Gastroesophageal sphincter (tissue), 4 donors: ENCODE results near the gene GPR82. TPM values are rescaled to one million over a fixed set of nuclear protein-coding genes. Genes with fewer than 3 reads are reported as not detected.

Experiments used
- ATAC-seq: fragments of 150-250 bp; one replicate; pipeline ENCODE4 v1.9.1; 2016; ENCODE audit warnings: mild to moderate bottlenecking, moderate library complexity
- H3K27ac ChIP-seq, 4 donors: fragments of 200-600 bp; sonication (generic) in 3 of 4; 1 replicate in 3 of 4; 2 replicates in 1 of 4; pipeline ENCODE4 v1.5.1; 2016 to 2019
- H3K27me3 ChIP-seq: fragments of 200-600 bp; sonication (generic); one replicate; pipeline ENCODE4 v1.5.1; 2019
- H3K36me3 ChIP-seq, 2 donors: fragments of 200-600 bp; sonication (generic); one replicate each; pipeline ENCODE4 v1.5.1; 2019; ENCODE audit warnings: control low read depth in 1 of 2
- H3K4me1 ChIP-seq, 3 donors: fragments of 200-600 bp; sonication (generic); 1 replicate in 2 of 3; 2 replicates in 1 of 3; pipeline ENCODE4 v1.5.1; 2016 to 2019; ENCODE audit warnings: control low read depth in 2 of 3
- H3K4me3 ChIP-seq, 2 donors: fragments of 200-600 bp; sonication (generic); one replicate each; pipeline ENCODE4 v1.5.1; 2019; ENCODE audit warnings: mild to moderate bottlenecking in 1 of 2, moderate library complexity in 1 of 2
- H3K9me3 ChIP-seq, 3 donors: fragments of 200-600 bp; sonication (generic); one replicate each; pipeline ENCODE4 v1.5.1; 2017 to 2019; ENCODE audit warnings: control low read depth in 2 of 3
- EP300 ChIP-seq: sonication (generic); formaldehyde crosslinking; IDR thresholded peaks from one replicate; pipeline ENCODE4 v1.6.1; 2017; ENCODE audit warnings: antibody characterized with exemption, mild to moderate bottlenecking
- POLR2A ChIP-seq, 2 donors: fragments of 450-650 bp; IDR thresholded peaks; one replicate each; pipeline ENCODE4 v1.6.1; 2017; ENCODE audit warnings: antibody characterized with exemption in 2 of 2, mild to moderate bottlenecking in 2 of 2, moderate library complexity in 1 of 2
- POLR2AphosphoS5 ChIP-seq: sonication (generic); formaldehyde crosslinking; IDR thresholded peaks from one replicate; pipeline ENCODE4 v1.6.1; 2017; ENCODE audit warnings: antibody characterized with exemption
- WGBS, 2 donors: methylation state at CpG; one replicate each; pipeline ENCODE4 v1.1.5; 2018; ENCODE audit warnings: low coverage in 1 of 2; 5-methylcytosine and 5-hydroxymethylcytosine counted together
- total RNA-seq, 4 donors: library from RNA; depleted of rRNA; stranded (reverse); fragments of >200 nt; gene quantifications; one replicate each; pipeline ENCODE4 v1.1.0, GENCODE V29; 2016
- TF ChIP-seq, protein P1 (sequence below), 4 experiments: fragments of 200-600 bp in 2 of 4; fragments of 450-650 bp in 2 of 4; sonication (generic) in 1 of 4; IDR thresholded peaks; one replicate each; pipeline ENCODE4 v1.5.1; 2017 to 2019; ENCODE audit warnings: antibody characterized with exemption in 4 of 4, mild to moderate bottlenecking in 2 of 4, moderate library complexity in 2 of 4

The GPR82 gene
- total RNA-seq, 4 donors from 2014 or later = 0.47 to 0.67 TPM; not detected in 2

DNA sequence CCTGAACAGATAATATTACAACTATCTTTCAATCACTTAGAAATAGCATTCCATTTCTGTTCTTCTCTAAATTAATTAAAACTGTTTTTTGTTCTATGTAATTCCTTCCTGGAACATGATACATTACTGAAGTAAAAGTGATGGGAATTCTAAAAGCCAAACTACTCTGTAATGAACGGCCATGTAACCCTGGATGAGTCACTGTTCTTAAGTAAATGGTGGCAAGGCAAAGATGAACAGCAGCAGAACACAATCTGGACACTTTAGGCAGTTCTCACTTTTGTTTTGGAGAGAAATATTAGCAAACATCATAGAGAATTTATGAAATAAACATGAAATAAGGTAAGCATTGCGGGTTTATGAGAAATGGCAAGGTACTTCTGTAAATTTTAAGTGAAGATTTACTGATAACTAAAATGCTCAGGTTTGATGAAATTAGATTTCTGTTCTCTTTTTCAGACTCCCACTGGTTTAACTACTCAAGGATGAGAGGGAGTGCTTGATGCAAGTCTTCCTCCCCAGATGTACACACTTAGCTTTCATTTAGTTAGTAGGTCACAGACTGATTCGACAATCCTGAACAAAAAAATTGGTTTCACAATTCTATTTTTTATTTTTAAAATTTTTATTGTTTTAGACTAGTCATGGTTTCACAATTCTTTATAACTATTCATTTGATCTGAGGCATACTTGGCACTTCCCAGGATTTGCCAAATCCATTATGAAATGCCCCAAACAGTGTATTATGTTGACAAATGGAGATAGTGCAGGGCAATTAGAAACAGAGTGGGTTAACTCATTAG lies 964 bp upstream of the GPR82 start:
- no peaks in the 10 kb centered on the region for H3K9me3 ChIP-seq
- no peaks in the 10 kb centered on the region for H3K4me1 ChIP-seq
- no peak overlapping the region for H3K4me3 ChIP-seq
- no peak overlapping the region for H3K27ac ChIP-seq
- ATAC-seq = no peak
- no peaks in the 10 kb centered on the region for H3K27me3 ChIP-seq
- H3K36me3 ChIP-seq = no peaks in the 10 kb centered on the region
- 88 to 100% methylated on average over 1 to 3 of the region's 3 CpGs for WGBS, 2 donors
- no peak for TF ChIP-seq POLR2A (IDR thresholded peaks at IDR 0.05)
- TF ChIP-seq POLR2AphosphoS5 = no peak
- TF ChIP-seq, protein P1, sequence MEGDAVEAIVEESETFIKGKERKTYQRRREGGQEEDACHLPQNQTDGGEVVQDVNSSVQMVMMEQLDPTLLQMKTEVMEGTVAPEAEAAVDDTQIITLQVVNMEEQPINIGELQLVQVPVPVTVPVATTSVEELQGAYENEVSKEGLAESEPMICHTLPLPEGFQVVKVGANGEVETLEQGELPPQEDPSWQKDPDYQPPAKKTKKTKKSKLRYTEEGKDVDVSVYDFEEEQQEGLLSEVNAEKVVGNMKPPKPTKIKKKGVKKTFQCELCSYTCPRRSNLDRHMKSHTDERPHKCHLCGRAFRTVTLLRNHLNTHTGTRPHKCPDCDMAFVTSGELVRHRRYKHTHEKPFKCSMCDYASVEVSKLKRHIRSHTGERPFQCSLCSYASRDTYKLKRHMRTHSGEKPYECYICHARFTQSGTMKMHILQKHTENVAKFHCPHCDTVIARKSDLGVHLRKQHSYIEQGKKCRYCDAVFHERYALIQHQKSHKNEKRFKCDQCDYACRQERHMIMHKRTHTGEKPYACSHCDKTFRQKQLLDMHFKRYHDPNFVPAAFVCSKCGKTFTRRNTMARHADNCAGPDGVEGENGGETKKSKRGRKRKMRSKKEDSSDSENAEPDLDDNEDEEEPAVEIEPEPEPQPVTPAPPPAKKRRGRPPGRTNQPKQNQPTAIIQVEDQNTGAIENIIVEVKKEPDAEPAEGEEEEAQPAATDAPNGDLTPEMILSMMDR (IDR thresholded peaks at IDR 0.05) = no peak
- no peak for TF ChIP-seq EP300

DNA sequence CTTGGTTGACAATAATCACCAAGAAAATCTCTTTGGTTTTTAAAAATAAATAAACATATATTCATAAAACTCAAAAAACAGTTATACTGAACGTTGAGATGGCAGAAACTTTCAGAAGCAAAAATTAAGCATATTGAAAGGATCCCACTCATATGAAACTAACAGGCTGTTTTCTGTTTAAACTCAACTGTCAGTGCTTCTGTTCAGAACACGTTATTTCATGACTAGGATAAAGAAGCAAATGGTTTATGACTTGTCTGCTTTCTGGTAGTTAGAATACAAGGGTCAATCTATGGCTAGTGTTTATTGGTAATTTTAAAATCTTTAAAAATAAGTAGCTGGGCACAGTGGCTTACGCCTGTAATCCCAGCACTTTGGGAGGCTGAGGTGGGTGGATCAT lies 4.1 kb downstream of the GPR82 start:
- H3K27ac ChIP-seq = no peak overlapping the region
- TF ChIP-seq POLR2AphosphoS5 (no peak), POLR2A (IDR thresholded peaks at IDR 0.05) (no peak), EP300 (no peak)
- TF ChIP-seq, protein P1 (IDR thresholded peaks at IDR 0.05) = no peak
- H3K27me3 ChIP-seq = no peaks in the 10 kb centered on the region
- H3K4me1 ChIP-seq = no peaks in the 10 kb centered on the region
- H3K9me3 ChIP-seq = no peaks in the 10 kb centered on the region
- no peak for ATAC-seq
- no peaks in the 10 kb centered on the region for H3K36me3 ChIP-seq
- WGBS, 2 donors = 61 to 64% methylated on average over 2 to 3 of the region's 3 CpGs
- no peak overlapping the region for H3K4me3 ChIP-seq

DNA sequence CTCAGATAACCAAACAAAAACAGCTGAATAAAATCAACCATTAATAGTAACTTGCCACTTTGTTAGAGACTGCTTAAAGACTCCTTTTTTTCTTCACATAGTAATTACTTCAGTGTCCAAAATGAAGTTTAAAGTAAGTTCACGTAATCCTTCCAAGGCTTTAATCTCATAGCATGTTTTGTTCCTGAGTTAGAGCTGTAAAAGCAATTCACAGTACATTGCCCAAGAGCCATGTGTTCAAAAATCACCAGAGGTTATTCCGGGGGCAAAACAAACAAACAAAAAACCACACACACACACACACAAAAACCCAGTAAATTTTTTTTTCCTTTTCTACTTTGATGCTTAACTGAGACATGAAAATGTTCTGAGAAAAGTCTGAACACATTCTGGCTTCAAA lies 6.1 kb downstream of the GPR82 start:
- 61 to 64% methylated on average over 1 to 2 of the region's 2 CpGs for WGBS, 2 donors
- Histone ChIP-seq H3K36me3 (no peaks in the 10 kb centered on the region), H3K9me3 (no peaks in the 10 kb centered on the region), H3K4me3 (no peak overlapping the region), H3K4me1 (no peaks in the 10 kb centered on the region), H3K27me3 (no peaks in the 10 kb centered on the region), H3K27ac (no peak overlapping the region)
- no peak for ATAC-seq
- TF ChIP-seq POLR2AphosphoS5 = no peak
- no peak for TF ChIP-seq POLR2A (IDR thresholded peaks at IDR 0.05)
- TF ChIP-seq, protein P1 (IDR thresholded peaks at IDR 0.05) = no peak
- no peak for TF ChIP-seq EP300

DNA sequence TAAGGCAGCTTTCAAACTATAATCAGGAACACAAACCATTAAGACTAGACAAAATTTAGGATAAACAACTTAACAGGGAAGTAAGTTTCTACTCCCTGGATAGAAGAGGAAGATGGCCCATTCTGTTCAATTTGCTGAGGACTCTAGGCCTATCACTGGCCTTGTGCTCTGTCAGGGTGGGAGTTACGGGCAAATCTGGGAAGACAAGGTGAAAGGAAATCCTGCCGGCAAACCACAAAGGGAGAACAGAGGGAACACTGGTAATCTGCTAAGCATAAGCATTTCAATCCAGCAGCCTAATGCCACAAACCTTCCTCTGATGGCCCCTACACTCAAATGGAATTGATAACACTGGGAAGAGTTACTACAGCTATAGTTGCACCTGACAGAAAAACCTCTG lies 8.3 kb downstream of the GPR82 start:
- ATAC-seq = no peak
- H3K9me3 ChIP-seq = no peaks in the 10 kb centered on the region
- H3K4me1 ChIP-seq = no peaks in the 10 kb centered on the region
- H3K27ac ChIP-seq = no peak overlapping the region
- no CpG with 5 or more reads among the region's 2 CpGs for WGBS, 2 donors
- no peaks in the 10 kb centered on the region for H3K36me3 ChIP-seq
- TF ChIP-seq POLR2AphosphoS5 (no peak), POLR2A (IDR thresholded peaks at IDR 0.05) (no peak), EP300 (no peak)
- TF ChIP-seq, protein P1 (IDR thresholded peaks at IDR 0.05) = no peak
- no peak overlapping the region for H3K4me3 ChIP-seq
- H3K27me3 ChIP-seq = no peaks in the 10 kb centered on the region

DNA sequence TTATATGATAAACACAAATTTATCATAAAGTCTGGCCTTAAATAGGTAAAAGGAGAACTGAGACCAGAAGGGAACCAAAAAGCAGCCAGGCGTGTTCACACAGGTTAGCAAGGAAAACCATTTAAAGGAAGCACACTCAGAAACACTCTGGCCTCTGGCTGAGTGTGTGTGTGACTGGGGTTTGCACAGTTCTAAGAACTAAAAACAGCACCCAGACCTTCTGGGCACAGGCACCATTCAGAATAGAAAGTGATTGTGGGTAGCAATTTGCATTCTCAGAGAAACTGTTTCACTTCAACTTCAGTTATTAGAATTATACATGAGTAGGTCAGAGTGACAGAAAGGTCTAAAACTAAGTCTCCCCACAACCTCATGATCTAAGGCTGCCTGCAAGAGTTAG lies 10.0 kb downstream of the GPR82 start:
- Histone ChIP-seq H3K9me3 (no peaks in the 10 kb centered on the region), H3K4me3 (no peak overlapping the region), H3K27ac (no peak overlapping the region), H3K36me3 (no peaks in the 10 kb centered on the region), H3K4me1 (no peaks in the 10 kb centered on the region), H3K27me3 (no peaks in the 10 kb centered on the region)
- TF ChIP-seq, protein P1 (IDR thresholded peaks at IDR 0.05) = no peak
- WGBS, 2 donors = 60 to 64% methylated on average over 1 of the region's 1 CpG
- ATAC-seq = no peak
